ENCODE measurements around the gene EVI5L. TPM values are rescaled to one million over a fixed set of nuclear protein-coding genes. Genes with fewer than 3 reads are reported as not detected.
"Not testable (repeated sequence)": the region's sequence is repeated elsewhere in the genome, so short reads cannot be mapped to it uniquely, and the experiment has no call there.

The EVI5L gene
- total RNA-seq (2014; rRNA removed; shearing (Covaris generic)), result 20.7 and 29.2 TPM in 2 replicates

- DNase-seq (ENCODE audit: low read depth), result peak; percentile 100
Measured at GRCh38 chr19:7829561-7830271, at the start of gene EVI5L. Gene EVI5L (plus strand): TSS chr19:7830218. CDS start chr19:7846543, 16,325 bp downstream.

- DNase-seq (ENCODE audit: low read depth), result no peak
Measured at GRCh38 chr19:7781157-7781556, 48.9 kb upstream of the EVI5L start.

GRCh38 chr19:7783991-7784423, 46.0 kb upstream of the EVI5L start:
- DNase-seq (ENCODE audit: low read depth), result peak; percentile 44

- no peak for DNase-seq (ENCODE audit: low read depth)
Measured at GRCh38 chr19:7784856-7785255, 45.2 kb upstream of the EVI5L start.

- no peak for DNase-seq (ENCODE audit: low read depth)
Measured at GRCh38 chr19:7787141-7787540, 42.9 kb upstream of the EVI5L start.

GRCh38 chr19:7787602-7788177, 42.3 kb upstream of the EVI5L start:
- no peak for DNase-seq (ENCODE audit: low read depth)

- DNase-seq (ENCODE audit: low read depth), result no peak
Measured at GRCh38 chr19:7788178-7788932, 41.7 kb upstream of the EVI5L start.

GRCh38 chr19:7788933-7789323, 41.1 kb upstream of the EVI5L start:
- DNase-seq (ENCODE audit: low read depth), result no peak

- no peak for DNase-seq (ENCODE audit: low read depth)
Measured at GRCh38 chr19:7789447-7789846, 40.6 kb upstream of the EVI5L start.

GRCh38 chr19:7790416-7790815, 39.6 kb upstream of the EVI5L start:
- DNase-seq (ENCODE audit: low read depth), result no peak

- no peak for DNase-seq (ENCODE audit: low read depth)
Measured at GRCh38 chr19:7792281-7792680, 37.7 kb upstream of the EVI5L start.

GRCh38 chr19:7792701-7793100, 37.3 kb upstream of the EVI5L start:
- not testable (repeated sequence) for DNase-seq (ENCODE audit: low read depth)

- DNase-seq (ENCODE audit: low read depth), result no peak
Measured at GRCh38 chr19:7793493-7793892, 36.5 kb upstream of the EVI5L start.

- no peak for DNase-seq (ENCODE audit: low read depth)
Measured at GRCh38 chr19:7795555-7796161, 34.4 kb upstream of the EVI5L start.

- DNase-seq (ENCODE audit: low read depth), result peak; percentile 68
Measured at GRCh38 chr19:7799640-7800355, 30.2 kb upstream of the EVI5L start.

GRCh38 chr19:7801020-7801570, 28.9 kb upstream of the EVI5L start:
- DNase-seq (ENCODE audit: low read depth), result no peak

- DNase-seq (ENCODE audit: low read depth), result no peak
Measured at GRCh38 chr19:7806234-7806633, 23.8 kb upstream of the EVI5L start.

- DNase-seq (ENCODE audit: low read depth), result no peak
Measured at GRCh38 chr19:7806876-7807275, 23.1 kb upstream of the EVI5L start.

GRCh38 chr19:7808108-7808507, 21.9 kb upstream of the EVI5L start:
- no peak for DNase-seq (ENCODE audit: low read depth)

- DNase-seq (ENCODE audit: low read depth), result no peak
Measured at GRCh38 chr19:7811989-7812388, 18.0 kb upstream of the EVI5L start.

- no peak for DNase-seq (ENCODE audit: low read depth)
Measured at GRCh38 chr19:7815325-7815724, 14.7 kb upstream of the EVI5L start.

Measured in M059J (cell line).